Measurements from ENCODE around the gene SEMA3B.
"Not testable (repeated sequence)": the region's sequence is repeated elsewhere in the genome, so short reads cannot be mapped to it uniquely, and the experiment has no call there.

Gene SEMA3B

GRCh38 chr3:50274371-50275104, 5.6 kb downstream of the SEMA3B start:
- DNase-seq = peak; percentile 29

- DNase-seq = no peak
Observed at GRCh38 chr3:50275141-50275995, 6.4 kb downstream of the SEMA3B start.

- no peak for DNase-seq
Observed at GRCh38 chr3:50275996-50276761, 7.2 kb downstream of the SEMA3B start.

GRCh38 chr3:50276762-50277101, 7.8 kb downstream of the SEMA3B start:
- DNase-seq = no peak

- DNase-seq = no peak
Observed at GRCh38 chr3:50278123-50278879, 9.4 kb downstream of the SEMA3B start.

- no peak for DNase-seq
Observed at GRCh38 chr3:50278880-50279224, 9.9 kb downstream of the SEMA3B start, which contains the start of gene LSMEM2. LSMEM2 (plus strand) TSS chr3:50279087; CDS start chr3:50279114, 27 bp downstream.

- DNase-seq = no peak
Observed at GRCh38 chr3:50279255-50280016, 10.5 kb downstream of the SEMA3B start.

GRCh38 chr3:50284121-50284520, 15.2 kb downstream of the SEMA3B start:
- not testable (repeated sequence) for DNase-seq

- DNase-seq = no peak
Observed at GRCh38 chr3:50286322-50287227, 17.6 kb downstream of the SEMA3B start.

GRCh38 chr3:50287262-50287661, 18.3 kb downstream of the SEMA3B start:
- no peak for DNase-seq

- no peak for DNase-seq
Observed at GRCh38 chr3:50288387-50289007, 19.6 kb downstream of the SEMA3B start.

- DNase-seq = no peak
Observed at GRCh38 chr3:50289130-50289529, 20.2 kb downstream of the SEMA3B start.

GRCh38 chr3:50290161-50290641, 21.3 kb downstream of the SEMA3B start:
- no peak for DNase-seq

- peak; percentile 96 for DNase-seq
Observed at GRCh38 chr3:50292159-50293078, 23.5 kb downstream of the SEMA3B start, which contains the start of gene IFRD2. IFRD2 (minus strand) TSS chr3:50292429; CDS start chr3:50292274, 155 bp downstream.

GRCh38 chr3:50293079-50293801, 24.3 kb downstream of the SEMA3B start:
- DNase-seq = no peak

- DNase-seq = no peak
Observed at GRCh38 chr3:50294089-50294488, 25.1 kb downstream of the SEMA3B start.

GRCh38 chr3:50294492-50295403, 25.8 kb downstream of the SEMA3B start:
- no peak for DNase-seq

Data from NCI-H526 treated with DMSO at 0.1 percent for 48 hours (cell line).